Karpas-422 (cell line): ENCODE results near the gene ADORA1. TPM values are rescaled to one million over a fixed set of nuclear protein-coding genes. Genes with fewer than 3 reads are reported as not detected.

Experiments
- DNase-seq: peaks from one replicate; pipeline ENCODE4 v3.0.0-alpha.2; 2015
- H2AFZ ChIP-seq: fragments of 200-600 bp; sonication (generic); 2 replicates; pipeline ENCODE4 v1.6.1; 2014; ENCODE audit warnings: antibody characterized with exemption, low read length, mixed read lengths
- H3K27ac ChIP-seq: fragments of 200-600 bp; sonication (generic); 2 replicates; pipeline ENCODE4 v1.5.1; 2014; ENCODE audit warnings: mild to moderate bottlenecking, low read length, moderate library complexity
- H3K27me3 ChIP-seq: fragments of 200-600 bp; sonication (generic); 2 replicates; pipeline ENCODE4 v1.6.1; 2014; ENCODE audit warnings: low read length, mixed read lengths
- H3K36me3 ChIP-seq: fragments of 200-600 bp; sonication (generic); 2 replicates; pipeline ENCODE4 v1.6.1; 2014; ENCODE audit warnings: low read length, mixed read lengths; ENCODE audit not compliant: insufficient read depth
- H3K4me1 ChIP-seq: fragments of 200-600 bp; sonication (generic); 2 replicates; pipeline ENCODE4 v1.6.1; 2014; ENCODE audit warnings: mild to moderate bottlenecking, low read length, mixed read lengths
- H3K4me2 ChIP-seq: fragments of 200-600 bp; sonication (generic); 2 replicates; pipeline ENCODE4 v1.6.1; 2014; ENCODE audit warnings: low read length, low read depth, mild to moderate bottlenecking; ENCODE audit not compliant: poor library complexity, severe bottlenecking
- H3K4me3 ChIP-seq: fragments of 200-600 bp; sonication (generic); 2 replicates; pipeline ENCODE4 v1.5.1; 2014; ENCODE audit warnings: mild to moderate bottlenecking, antibody characterized with exemption, low read length, mixed read lengths
- H3K79me2 ChIP-seq: fragments of 200-600 bp; sonication (generic); 2 replicates; pipeline ENCODE4 v1.6.1; 2014; ENCODE audit warnings: mild to moderate bottlenecking, low read length, mixed read lengths
- H3K9ac ChIP-seq: fragments of 200-600 bp; sonication (generic); 2 replicates; pipeline ENCODE4 v1.6.0; 2014; ENCODE audit warnings: low read length
- H3K9me2 ChIP-seq: fragments of 200-600 bp; sonication (generic), shearing (Covaris generic); replicated peaks from 2 replicates; pipeline ENCODE4 v1.6.0; 2014; ENCODE audit warnings: mild to moderate bottlenecking, low read length, moderate library complexity; ENCODE audit not compliant: insufficient read depth
- H3K9me3 ChIP-seq: fragments of 300-700, 200-600 bp; sonication (generic); 2 replicates; pipeline ENCODE4 v1.6.1; 2014; ENCODE audit warnings: low read length, mixed read lengths
- H4K20me1 ChIP-seq: fragments of 200-600 bp; sonication (generic); 2 replicates; pipeline ENCODE4 v1.6.1; 2014; ENCODE audit warnings: mild to moderate bottlenecking, antibody characterized with exemption, low read length, low read depth; ENCODE audit not compliant: insufficient read depth
- total RNA-seq: library from RNA; depleted of rRNA; stranded (reverse); fragments of >200 nt; shearing (Covaris generic); gene quantifications from 2 replicates; pipeline ENCODE4 v1.2.3, GENCODE V29; 2014; ENCODE audit warnings: low replicate concordance

Gene ADORA1
- total RNA-seq, 1 experiment from 2014 or later = not detected

GRCh38 chr1:203177036-203177405, 49.5 kb downstream of the ADORA1 start:
- peak overlapping the region; percentile 71; the same call in 1 of the 2 replicates for H3K4me3 ChIP-seq
- H3K9ac ChIP-seq = peak overlapping the region; percentile 96
- H3K4me1 ChIP-seq = peaks cover 100% of the 10 kb centered on the region
- H3K27me3 ChIP-seq = no peaks in the 10 kb centered on the region
- peak overlapping the region; percentile 80 for H3K4me2 ChIP-seq
- H3K79me2 ChIP-seq = peaks cover 5% of the 10 kb centered on the region; the same call in 1 of the 2 replicates
- H3K9me3 ChIP-seq = no peaks in the 10 kb centered on the region
- H3K27ac ChIP-seq = peak overlapping the region; percentile 99
- H2AFZ ChIP-seq = no peak overlapping the region
- peak; percentile 68 for DNase-seq
- H4K20me1 ChIP-seq = peaks cover 6% of the 10 kb centered on the region; the same call in 1 of the 2 replicates
- H3K36me3 ChIP-seq = peaks cover 16% of the 10 kb centered on the region
- no peaks in the 10 kb centered on the region for H3K9me2 ChIP-seq

GRCh38 chr1:203177470-203178039, 50.0 kb downstream of the ADORA1 start:
- peak overlapping the region; percentile 99 for H3K27ac ChIP-seq
- H3K36me3 ChIP-seq = peaks cover 12% of the 10 kb centered on the region
- no peaks in the 10 kb centered on the region for H3K9me3 ChIP-seq
- H2AFZ ChIP-seq = no peak overlapping the region
- peaks cover 99% of the 10 kb centered on the region for H3K4me1 ChIP-seq
- H3K9me2 ChIP-seq = no peaks in the 10 kb centered on the region
- peak overlapping the region; percentile 80 for H3K4me2 ChIP-seq
- H3K27me3 ChIP-seq = no peaks in the 10 kb centered on the region
- H3K4me3 ChIP-seq = peak overlapping the region; percentile 71
- DNase-seq = peak; percentile 57
- peaks cover 4% of the 10 kb centered on the region; the same call in 1 of the 2 replicates for H4K20me1 ChIP-seq
- peaks cover 5% of the 10 kb centered on the region; the same call in 1 of the 2 replicates for H3K79me2 ChIP-seq
- peak overlapping the region; percentile 96 for H3K9ac ChIP-seq

- H3K36me3 ChIP-seq = peaks cover 7% of the 10 kb centered on the region
- peak overlapping the region; percentile 80 for H3K4me2 ChIP-seq
These were observed 50.6 kb downstream of the ADORA1 start for GRCh38 chr1:203178083-203178482.

GRCh38 chr1:203178821-203179666, 51.5 kb downstream of the ADORA1 start:
- Histone ChIP-seq H3K4me1 (peaks cover 84% of the 10 kb centered on the region), H3K9me2 (no peaks in the 10 kb centered on the region), H3K27ac (peak overlapping the region; percentile 99), H3K9me3 (no peaks in the 10 kb centered on the region), H2AFZ (no peak overlapping the region), H3K9ac (peak overlapping the region; percentile 96), H3K27me3 (no peaks in the 10 kb centered on the region), H3K36me3 (peaks cover 5% of the 10 kb centered on the region; the same call in 1 of the 2 replicates), H3K4me3 (peak overlapping the region; percentile 71), H3K4me2 (peak overlapping the region; percentile 80), H4K20me1 (no peaks in the 10 kb centered on the region), H3K79me2 (peaks cover 5% of the 10 kb centered on the region; the same call in 1 of the 2 replicates)
- DNase-seq = peak; percentile 72

More at GRCh38 chr1:203178083-203178482, 50.6 kb downstream of the ADORA1 start:
- Histone ChIP-seq H4K20me1 (no peaks in the 10 kb centered on the region), H3K27me3 (no peaks in the 10 kb centered on the region), H3K9me2 (no peaks in the 10 kb centered on the region), H3K79me2 (peaks cover 5% of the 10 kb centered on the region; the same call in 1 of the 2 replicates), H3K27ac (peak overlapping the region; percentile 99), H3K4me3 (peak overlapping the region; percentile 71), H3K9ac (peak overlapping the region; percentile 96), H2AFZ (no peak overlapping the region), H3K9me3 (no peaks in the 10 kb centered on the region), H3K4me1 (peaks cover 94% of the 10 kb centered on the region)
- peak; percentile 79 for DNase-seq

- peak overlapping the region; percentile 80 for H3K4me2 ChIP-seq
- no peaks in the 10 kb centered on the region for H4K20me1 ChIP-seq
- peak overlapping the region; percentile 71 for H3K4me3 ChIP-seq
- no peaks in the 10 kb centered on the region for H3K9me2 ChIP-seq
- peak overlapping the region; percentile 99 for H3K27ac ChIP-seq
- peaks cover 79% of the 10 kb centered on the region for H3K4me1 ChIP-seq
- no peaks in the 10 kb centered on the region for H3K27me3 ChIP-seq
- no peaks in the 10 kb centered on the region for H3K9me3 ChIP-seq
- H3K9ac ChIP-seq = peak overlapping the region; percentile 96
- DNase-seq = no peak
- H3K36me3 ChIP-seq = peaks cover under 1% of the 10 kb centered on the region; the same call in 1 of the 2 replicates
- no peak overlapping the region for H2AFZ ChIP-seq
- peaks cover 5% of the 10 kb centered on the region; the same call in 1 of the 2 replicates for H3K79me2 ChIP-seq
These were observed 52.1 kb downstream of the ADORA1 start for GRCh38 chr1:203179667-203180005.

- peak; percentile 46 for DNase-seq
- Histone ChIP-seq H3K79me2 (peaks cover 5% of the 10 kb centered on the region; the same call in 1 of the 2 replicates), H3K4me1 (peaks cover 75% of the 10 kb centered on the region), H3K4me3 (peak overlapping the region; percentile 71), H3K27ac (peak overlapping the region; percentile 99), H3K9ac (peak overlapping the region; percentile 96), H3K4me2 (peak overlapping the region; percentile 80), H2AFZ (no peak overlapping the region), H3K9me3 (no peaks in the 10 kb centered on the region), H3K9me2 (no peaks in the 10 kb centered on the region), H4K20me1 (no peaks in the 10 kb centered on the region), H3K36me3 (no peaks in the 10 kb centered on the region), H3K27me3 (no peaks in the 10 kb centered on the region)
These were observed 53.2 kb downstream of the ADORA1 start for GRCh38 chr1:203180611-203181330.

- DNase-seq = no peak
- H4K20me1 ChIP-seq = no peaks in the 10 kb centered on the region
- peaks cover 5% of the 10 kb centered on the region; the same call in 1 of the 2 replicates for H3K79me2 ChIP-seq
- no peak overlapping the region for H3K4me2 ChIP-seq
- H2AFZ ChIP-seq = no peak overlapping the region
- H3K4me3 ChIP-seq = no peak overlapping the region
- H3K27ac ChIP-seq = no peak overlapping the region
- no peaks in the 10 kb centered on the region for H3K9me2 ChIP-seq
- peaks cover 75% of the 10 kb centered on the region for H3K4me1 ChIP-seq
- no peaks in the 10 kb centered on the region for H3K27me3 ChIP-seq
- H3K9me3 ChIP-seq = no peaks in the 10 kb centered on the region
- H3K36me3 ChIP-seq = no peaks in the 10 kb centered on the region
- no peak overlapping the region for H3K9ac ChIP-seq
These were observed 54.3 kb downstream of the ADORA1 start for GRCh38 chr1:203181586-203182386.
